Mammary epithelial cell (primary cell): ENCODE results near the gene SKI.

ENCODE experiments used
- EZH2 ChIP-seq: IDR thresholded peaks from 2 replicates; pipeline ENCODE4 v1.6.1; 2012; ENCODE audit warnings: low read length, inconsistent platforms, borderline replicate concordance
- TF ChIP-seq, protein P1 (sequence below), 2 donors: IDR thresholded peaks in 1 of 2; conservative IDR thresholded peaks in 1 of 2; 2 replicates each; pipeline ENCODE4 v1.5.1; 2011 to 2012; ENCODE audit warnings: inconsistent platforms in 2 of 2, low read length in 2 of 2, mild to moderate bottlenecking in 2 of 2, control low read depth in 1 of 2, low read depth in 1 of 2; ENCODE audit not compliant: insufficient read depth in 1 of 2; ENCODE audit errors: extremely low read depth in 1 of 2

DNA sequence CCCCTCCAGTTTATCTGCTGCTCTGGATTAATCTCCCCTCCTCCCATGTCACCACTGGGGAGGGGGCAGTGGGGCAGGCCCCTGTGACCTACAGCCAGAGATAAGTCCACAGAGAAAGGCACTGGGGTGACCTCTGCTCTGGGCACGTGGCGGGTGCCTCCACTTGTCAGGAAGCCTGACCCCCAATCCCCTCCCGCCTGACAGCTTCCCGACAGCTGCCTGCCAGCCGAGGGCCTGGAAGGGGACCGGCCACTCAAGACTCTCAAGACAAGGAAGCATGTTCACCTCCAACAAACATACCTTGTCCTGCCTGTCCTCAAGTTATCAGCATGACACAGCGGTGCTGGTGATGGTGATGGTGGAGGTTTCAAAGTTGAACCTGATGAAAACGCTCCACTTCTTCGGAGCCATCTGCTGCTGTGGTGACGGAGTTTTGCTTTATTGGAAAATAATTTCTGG, 30.4 kb upstream of the SKI start:
- TF ChIP-seq, protein P1, sequence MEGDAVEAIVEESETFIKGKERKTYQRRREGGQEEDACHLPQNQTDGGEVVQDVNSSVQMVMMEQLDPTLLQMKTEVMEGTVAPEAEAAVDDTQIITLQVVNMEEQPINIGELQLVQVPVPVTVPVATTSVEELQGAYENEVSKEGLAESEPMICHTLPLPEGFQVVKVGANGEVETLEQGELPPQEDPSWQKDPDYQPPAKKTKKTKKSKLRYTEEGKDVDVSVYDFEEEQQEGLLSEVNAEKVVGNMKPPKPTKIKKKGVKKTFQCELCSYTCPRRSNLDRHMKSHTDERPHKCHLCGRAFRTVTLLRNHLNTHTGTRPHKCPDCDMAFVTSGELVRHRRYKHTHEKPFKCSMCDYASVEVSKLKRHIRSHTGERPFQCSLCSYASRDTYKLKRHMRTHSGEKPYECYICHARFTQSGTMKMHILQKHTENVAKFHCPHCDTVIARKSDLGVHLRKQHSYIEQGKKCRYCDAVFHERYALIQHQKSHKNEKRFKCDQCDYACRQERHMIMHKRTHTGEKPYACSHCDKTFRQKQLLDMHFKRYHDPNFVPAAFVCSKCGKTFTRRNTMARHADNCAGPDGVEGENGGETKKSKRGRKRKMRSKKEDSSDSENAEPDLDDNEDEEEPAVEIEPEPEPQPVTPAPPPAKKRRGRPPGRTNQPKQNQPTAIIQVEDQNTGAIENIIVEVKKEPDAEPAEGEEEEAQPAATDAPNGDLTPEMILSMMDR (conservative IDR thresholded peaks at IDR 0.05 in 1 of 2, IDR thresholded peaks at IDR 0.05 in 1 of 2; ENCODE audit: extremely low read depth in 1 of 2, insufficient read depth in 1 of 2, low read depth in 1 of 2, low read length in 2 of 2): no peak
- no peak for TF ChIP-seq EZH2
